GM18868 (cell line): Measurements from ENCODE around the gene GIPC1.

Experiments used
- ATAC-seq: cut with Tn5 transposase; IDR thresholded peaks from one replicate; pipeline ENCODE4 v1.9.1; 2021; ENCODE audit warnings: mild to moderate bottlenecking, moderate library complexity; ENCODE audit not compliant: unreplicated experiment

GIPC1 gene

DNA sequence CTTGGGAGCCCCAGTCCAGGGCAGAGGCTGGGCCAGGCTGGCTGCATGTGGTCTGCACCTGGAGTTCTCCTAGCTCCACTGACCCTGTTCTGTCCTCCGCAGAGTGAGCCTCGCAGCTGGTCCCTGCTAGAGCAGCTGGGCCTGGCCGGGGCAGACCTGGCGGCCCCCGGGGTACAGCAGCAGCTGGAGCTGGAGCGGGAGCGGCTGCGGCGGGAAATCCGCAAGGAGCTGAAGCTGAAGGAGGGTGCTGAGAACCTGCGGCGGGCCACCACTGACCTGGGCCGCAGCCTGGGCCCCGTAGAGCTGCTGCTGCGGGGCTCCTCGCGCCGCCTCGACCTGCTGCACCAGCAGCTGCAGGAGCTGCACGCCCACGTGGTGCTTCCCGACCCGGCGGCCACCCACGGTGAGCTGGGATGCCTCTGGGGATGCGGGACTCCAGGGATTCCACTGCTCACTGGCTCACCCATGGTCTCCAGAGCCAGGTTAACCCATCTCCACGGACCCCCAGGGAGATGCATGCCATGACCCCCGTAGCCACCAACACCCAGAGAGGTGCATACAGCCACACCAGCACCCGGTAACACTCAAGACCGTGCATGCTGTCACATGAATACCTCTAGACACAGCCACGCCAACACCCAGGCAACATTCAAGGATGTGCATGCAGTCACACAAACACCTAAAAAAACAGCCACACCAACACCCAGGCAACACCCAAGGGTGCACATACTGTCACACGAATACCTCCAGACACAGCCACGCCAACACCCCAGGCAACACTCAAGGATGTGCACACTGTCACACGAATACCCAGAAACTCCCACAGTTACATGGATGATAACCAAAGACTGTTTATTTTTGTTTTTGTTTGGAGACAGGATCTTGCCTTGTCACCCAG, 54.6 kb downstream of the GIPC1 start:
- no peak for ATAC-seq

DNA sequence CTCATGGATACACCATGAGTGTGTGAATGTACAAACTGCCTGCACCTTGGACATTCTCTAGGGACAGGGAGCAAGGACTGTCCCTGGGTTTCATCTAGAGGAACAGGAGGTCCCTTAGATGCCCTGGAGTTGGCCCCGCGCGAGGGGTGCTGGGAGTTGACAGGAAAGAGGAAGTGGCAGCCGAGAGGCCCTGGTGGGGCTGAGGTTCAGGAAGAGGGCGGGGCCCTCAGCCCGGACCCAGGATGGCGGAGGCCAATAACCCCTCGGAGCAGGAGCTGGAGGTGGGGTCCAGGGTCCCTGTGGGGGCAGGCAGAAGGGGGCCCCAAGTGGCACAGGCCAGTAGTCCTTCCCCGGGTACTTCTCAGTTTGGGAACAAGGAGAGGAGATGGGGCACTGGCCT, 55.9 kb downstream of the GIPC1 start:
- ATAC-seq = peak; percentile 79

DNA sequence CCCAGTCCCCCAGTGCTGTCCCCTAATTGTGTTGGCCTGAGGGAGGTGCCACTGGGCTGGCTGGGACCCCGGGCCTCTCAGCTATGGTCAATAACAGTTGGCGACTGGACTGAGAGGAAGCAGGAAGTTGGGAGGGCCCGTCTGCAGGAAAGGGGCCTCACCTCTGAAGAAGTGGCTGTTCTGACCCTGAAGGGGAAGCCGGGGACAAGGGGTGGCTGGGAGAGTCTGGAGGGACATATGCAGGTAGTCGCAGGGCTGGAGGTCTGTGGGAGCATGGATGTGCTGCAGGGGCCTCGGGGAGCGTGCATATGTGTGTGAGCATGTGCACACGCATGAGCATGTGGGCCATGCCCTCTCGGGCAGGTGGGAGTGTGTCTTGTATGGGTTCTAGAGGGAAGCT, 56.9 kb downstream of the GIPC1 start:
- no peak for ATAC-seq

DNA sequence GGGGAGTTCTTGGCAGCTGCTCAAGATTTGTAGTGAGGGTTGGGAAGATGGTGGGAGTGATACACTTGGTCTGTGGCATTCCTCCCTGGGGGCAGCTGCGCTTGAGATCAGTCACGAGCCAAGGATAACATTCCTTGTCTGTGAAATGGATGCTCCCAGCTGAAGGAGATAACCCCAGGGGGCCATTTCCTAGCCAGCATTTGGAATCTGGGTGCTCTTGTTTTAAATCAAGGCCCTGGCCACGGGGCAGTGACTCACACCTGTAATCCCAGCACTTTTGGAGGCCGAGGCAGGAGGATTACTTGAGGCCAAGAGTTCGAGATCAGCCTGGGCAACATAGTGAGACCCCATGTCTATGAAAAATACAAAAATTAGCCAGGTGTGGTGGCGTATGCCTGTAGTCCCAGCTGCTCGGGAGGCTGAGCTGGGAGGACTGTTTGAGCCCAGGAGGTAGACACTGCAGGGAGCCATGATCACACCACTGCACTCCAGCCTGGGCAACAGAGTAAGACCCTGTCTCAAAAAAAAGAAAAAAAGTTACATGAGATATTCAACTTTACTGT, 58.3 kb downstream of the GIPC1 start:
- ATAC-seq = no peak

GRCh38 chr19:14435320-14436050, 60.4 kb downstream of the GIPC1 start:
- ATAC-seq = no peak

DNA sequence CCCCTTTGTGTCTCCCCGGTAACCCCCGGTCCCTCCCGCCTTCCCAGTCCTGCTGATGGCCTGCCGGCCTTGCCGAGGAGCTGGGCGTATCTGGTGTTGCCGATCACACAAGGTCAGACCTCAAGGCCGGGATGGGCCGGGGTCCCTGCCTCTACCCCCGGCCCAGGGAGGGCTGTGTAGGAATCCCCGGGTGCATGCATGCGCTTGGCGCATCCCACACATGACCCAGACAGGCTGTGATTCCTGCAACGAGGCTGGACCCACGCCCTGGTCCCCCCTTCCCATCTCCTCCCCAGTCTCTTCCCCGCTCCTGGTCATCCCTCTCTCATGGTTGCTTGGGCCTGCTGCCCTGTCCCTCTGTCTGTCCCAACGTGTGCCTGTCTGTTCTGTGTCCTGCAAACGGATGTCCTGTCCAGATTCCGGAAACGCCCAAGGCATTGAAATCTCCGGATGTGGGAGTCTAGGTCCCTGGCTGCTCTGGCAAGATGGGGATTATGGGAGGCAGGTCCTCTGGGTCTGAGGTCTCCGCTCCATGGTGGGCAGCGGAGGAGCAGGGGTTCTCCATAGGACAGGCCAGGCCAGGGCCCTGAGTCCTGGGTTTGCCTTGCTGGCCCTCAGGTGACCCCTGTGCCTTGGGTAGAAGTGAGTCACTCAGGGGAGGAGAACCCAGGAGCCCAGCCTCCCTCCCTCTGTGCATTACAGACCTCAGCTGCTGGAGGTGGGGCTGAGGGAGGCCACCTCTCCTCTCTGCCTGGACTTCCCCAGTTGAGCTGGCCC, 61.2 kb downstream of the GIPC1 start:
- ATAC-seq = no peak

DNA sequence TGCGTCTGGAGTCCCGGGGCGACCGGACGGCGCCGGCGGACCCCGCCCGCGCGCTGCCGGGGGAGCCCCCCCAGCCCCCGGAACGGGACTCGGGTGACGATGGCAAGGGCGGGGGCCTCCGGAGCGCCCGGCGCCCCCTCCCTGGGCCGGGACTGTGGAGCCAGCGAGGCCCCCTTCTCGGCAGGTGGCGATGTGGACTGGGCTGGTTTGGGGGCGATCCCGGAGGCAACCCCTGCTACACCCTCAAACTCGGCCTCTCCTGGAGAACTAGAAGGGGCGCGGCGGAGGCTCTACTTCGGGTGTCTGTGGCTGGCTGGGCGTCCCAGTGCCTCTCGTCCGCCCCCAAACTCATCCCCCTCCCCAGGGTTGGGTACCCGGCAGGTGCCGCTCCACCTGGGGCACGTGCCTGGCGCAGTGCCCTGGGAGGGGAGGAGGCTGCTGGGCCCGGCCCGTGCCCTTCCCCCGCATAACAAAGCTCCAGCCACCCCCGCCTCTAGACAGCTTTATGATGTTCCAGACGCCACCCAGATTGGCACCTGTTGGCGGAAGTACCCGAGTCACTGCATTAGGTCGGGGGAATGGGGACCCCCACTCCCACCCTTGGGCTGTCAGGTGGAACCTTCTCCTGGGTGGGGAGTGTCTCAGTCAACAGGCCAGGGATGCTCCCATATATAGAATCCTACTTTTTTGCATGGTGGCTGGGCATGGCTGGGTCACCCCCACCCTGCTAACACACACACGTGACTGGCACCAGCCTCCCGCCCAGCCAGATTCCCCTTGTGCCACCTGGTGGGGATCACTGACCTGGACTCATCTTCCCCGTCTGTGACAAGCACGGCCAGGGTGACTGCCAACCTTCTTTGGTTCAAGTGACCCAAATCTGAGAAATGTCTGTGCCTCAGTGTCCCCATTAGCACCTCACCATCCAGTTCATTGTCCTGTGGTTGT, 62.1 kb downstream of the GIPC1 start:
- ATAC-seq = peak; percentile 34

- ATAC-seq = peak; percentile 53
Measured at GRCh38 chr19:14432791-14433553, 63.0 kb downstream of the GIPC1 start, which contains the start of gene PKN1. TSS of gene PKN1 (plus strand) at chr19:14433306. CDS start at chr19:14433522, 216 bp downstream.

- ATAC-seq = no peak
Measured at GRCh38 chr19:14430712-14431111, 65.2 kb downstream of the GIPC1 start.

DNA sequence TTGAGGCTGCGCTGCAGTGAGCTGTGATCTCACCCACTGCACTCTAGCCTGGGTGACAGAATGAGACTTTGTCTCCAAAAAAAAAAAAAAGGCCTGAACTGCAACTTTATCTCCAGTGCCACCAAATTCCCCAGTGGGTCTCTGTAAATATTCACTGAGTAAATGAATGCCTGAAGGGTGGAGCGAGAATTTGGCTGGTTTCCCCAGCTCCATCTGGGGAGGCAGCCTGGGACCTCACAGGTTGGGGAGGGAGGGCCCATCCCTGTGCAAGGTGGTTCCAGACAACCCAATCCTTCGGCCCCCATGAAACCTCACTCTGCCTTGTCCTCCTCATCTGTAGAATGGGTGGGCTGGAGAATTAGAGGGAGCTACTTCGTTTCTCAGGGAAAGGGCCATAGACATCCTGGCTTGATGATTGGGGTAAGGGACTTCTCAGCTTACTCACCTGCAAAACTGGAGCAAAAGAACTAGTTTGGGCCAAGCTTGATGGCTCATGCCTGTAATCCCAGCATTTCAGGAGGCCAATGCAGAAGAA, 67.0 kb downstream of the GIPC1 start:
- no peak for ATAC-seq
